ENCODE data around the gene C11orf98. TPM values are rescaled to one million over a fixed set of nuclear protein-coding genes. Genes with fewer than 3 reads are reported as not detected.

Gene C11orf98
- total RNA-seq, 1 experiment from 2014 or later = 139 TPM

DNA sequence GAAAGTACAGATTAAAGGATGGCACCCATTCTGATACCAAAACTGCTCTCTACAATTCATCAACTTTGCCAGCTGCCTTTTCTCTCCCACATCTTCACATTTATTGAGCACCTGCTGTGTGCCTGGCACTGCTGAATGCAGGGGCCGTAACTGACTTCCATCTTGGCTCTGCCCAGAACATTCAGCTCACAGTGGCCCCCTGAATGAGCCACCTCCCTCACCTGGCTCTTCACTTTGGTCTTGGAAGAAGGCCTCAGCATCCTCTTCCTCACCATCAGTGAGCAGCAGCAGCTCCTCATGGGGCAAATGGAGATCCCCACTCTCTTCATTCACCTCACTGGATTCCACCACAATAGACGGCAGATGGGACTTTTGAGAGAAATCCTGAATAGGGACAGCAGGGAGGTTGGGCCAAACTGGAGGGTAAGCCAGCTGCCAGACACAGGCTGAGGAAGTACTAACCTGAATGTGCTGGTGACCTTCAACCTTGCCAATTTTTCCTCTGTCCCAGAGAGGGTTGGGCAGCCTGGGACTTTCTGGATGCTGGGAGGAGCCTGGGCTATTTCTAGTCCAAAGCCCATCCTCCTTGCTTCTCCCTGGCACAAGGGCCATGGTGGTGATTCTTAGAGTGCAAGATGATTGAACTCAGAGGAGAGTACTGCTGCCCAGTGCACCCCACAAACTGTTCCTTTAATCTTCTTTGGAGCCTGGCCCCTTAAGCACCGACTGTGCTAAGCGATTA, 4.6 kb upstream of the C11orf98 start:
- Mint-ChIP-seq H3K4me3 (peak overlapping the region in 1 of 2 experiments; percentile 92; a peak in 3 of 5 replicates), H3K27ac (peak overlapping the region; percentile 11 to 89 (median 86); a peak in 5 of 7 replicates), H3K4me1 (peaks cover 25 to 35% of the 10 kb centered on the region in 2 experiments), H3K27me3 (ENCODE audit: low read depth) (no peaks in the 10 kb centered on the region; the same call in none of the 2 replicates), H3K9me3 (no peaks in the 10 kb centered on the region; a peak in 1 of 5 replicates), H3K36me3 (ENCODE audit: insufficient read depth in 1 of 3, low read depth in 3 of 3) (peaks cover 23 to 46% (median 32%) of the 10 kb centered on the region in 3 experiments)
- WGBS (ENCODE audit: extremely low coverage, insufficient read length, low lambda C conversion rate) = no CpG with 5 or more reads among the region's 4 CpGs
- H2BK15ac ChIP-seq (ENCODE audit: low read depth, low read length) = no peak overlapping the region
- DNase-seq = no peak
- H4K91ac ChIP-seq (ENCODE audit: insufficient read length, low read depth, low read length) = no peak overlapping the region
- no peaks in the 10 kb centered on the region for H3K27me3 ChIP-seq (ENCODE audit: insufficient read depth, low read length)
- H2AK5ac ChIP-seq (ENCODE audit: insufficient read length, low read length) = no peak overlapping the region
- H3K4ac ChIP-seq (ENCODE audit: low read depth, low read length) = no peak overlapping the region
- TF ChIP-seq, protein P1, sequence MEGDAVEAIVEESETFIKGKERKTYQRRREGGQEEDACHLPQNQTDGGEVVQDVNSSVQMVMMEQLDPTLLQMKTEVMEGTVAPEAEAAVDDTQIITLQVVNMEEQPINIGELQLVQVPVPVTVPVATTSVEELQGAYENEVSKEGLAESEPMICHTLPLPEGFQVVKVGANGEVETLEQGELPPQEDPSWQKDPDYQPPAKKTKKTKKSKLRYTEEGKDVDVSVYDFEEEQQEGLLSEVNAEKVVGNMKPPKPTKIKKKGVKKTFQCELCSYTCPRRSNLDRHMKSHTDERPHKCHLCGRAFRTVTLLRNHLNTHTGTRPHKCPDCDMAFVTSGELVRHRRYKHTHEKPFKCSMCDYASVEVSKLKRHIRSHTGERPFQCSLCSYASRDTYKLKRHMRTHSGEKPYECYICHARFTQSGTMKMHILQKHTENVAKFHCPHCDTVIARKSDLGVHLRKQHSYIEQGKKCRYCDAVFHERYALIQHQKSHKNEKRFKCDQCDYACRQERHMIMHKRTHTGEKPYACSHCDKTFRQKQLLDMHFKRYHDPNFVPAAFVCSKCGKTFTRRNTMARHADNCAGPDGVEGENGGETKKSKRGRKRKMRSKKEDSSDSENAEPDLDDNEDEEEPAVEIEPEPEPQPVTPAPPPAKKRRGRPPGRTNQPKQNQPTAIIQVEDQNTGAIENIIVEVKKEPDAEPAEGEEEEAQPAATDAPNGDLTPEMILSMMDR (conservative IDR thresholded peaks at IDR 0.05) = no peak
- peaks cover 2% of the 10 kb centered on the region; the same call in 1 of the 2 replicates for H3K4me1 ChIP-seq (ENCODE audit: insufficient read depth, low read length)
- H3K27ac ChIP-seq (ENCODE audit: insufficient read length, low read depth, low read length) = no peak overlapping the region
- H3K79me2 ChIP-seq (ENCODE audit: insufficient read depth, low read length) = peaks cover 3% of the 10 kb centered on the region; the same call in 1 of the 2 replicates
- H3K23me2 ChIP-seq (ENCODE audit: insufficient read length, low read depth, low read length, poor library complexity, severe bottlenecking) = peaks cover 17% of the 10 kb centered on the region
- H3K79me1 ChIP-seq (ENCODE audit: insufficient read depth, low read depth, low read length, poor library complexity, severe bottlenecking) = no peaks in the 10 kb centered on the region
- H2BK12ac ChIP-seq (ENCODE audit: insufficient read length, low read depth, low read length) = no peak overlapping the region
- H3K18ac ChIP-seq (ENCODE audit: insufficient read length, low read depth, low read length) = no peak overlapping the region
- no peak overlapping the region for H2BK5ac ChIP-seq (ENCODE audit: insufficient read length, low read length)
- H2BK20ac ChIP-seq (ENCODE audit: low read depth, low read length, poor library complexity, severe bottlenecking) = no peak overlapping the region
- no peak overlapping the region for H3K9ac ChIP-seq (ENCODE audit: extremely low read depth, insufficient read length, low read length)
- H3K14ac ChIP-seq (ENCODE audit: insufficient read depth, low read length) = no peak overlapping the region
- no peaks in the 10 kb centered on the region for H3K9me3 ChIP-seq (ENCODE audit: control insufficient read depth, low read depth, low read length)
- no peak overlapping the region for H3K4me2 ChIP-seq (ENCODE audit: insufficient read depth, insufficient read length, low read length)
- H3T11ph ChIP-seq (ENCODE audit: low read length) = no peak overlapping the region
- H2BK120ac ChIP-seq (ENCODE audit: low read depth, low read length, poor library complexity, severe bottlenecking) = no peak overlapping the region
- H3K23ac ChIP-seq (ENCODE audit: insufficient read length, low read depth, low read length) = no peak overlapping the region
- H4K5ac ChIP-seq (ENCODE audit: insufficient read length, low read depth, low read length) = no peak overlapping the region
- H4K20me1 ChIP-seq (ENCODE audit: control insufficient read depth, insufficient read depth, insufficient read length) = no peaks in the 10 kb centered on the region
- no peak overlapping the region for H4K8ac ChIP-seq (replicated peaks; ENCODE audit: insufficient read length, low read depth, low read length)
- no peak overlapping the region for H2AFZ ChIP-seq (ENCODE audit: low read length)
- H3K56ac ChIP-seq (ENCODE audit: insufficient read length, low read depth, low read length) = no peak overlapping the region
